ENCODE results near the gene PLCH1. TPM values are rescaled to one million over a fixed set of nuclear protein-coding genes. Genes with fewer than 3 reads are reported as not detected.

The PLCH1 gene
- polyA plus RNA-seq, 1 experiment, result 0.06 TPM

GRCh38 chr3:155411500-155412223, 333.2 kb downstream of the PLCH1 start:
- Histone ChIP-seq H3K4me3 (ENCODE audit: low read depth, low read length) (no peak overlapping the region), H3K27me3 (ENCODE audit: control insufficient read depth, insufficient read depth, low read length) (no peaks in the 10 kb centered on the region), H3K36me3 (ENCODE audit: control insufficient read depth, insufficient read depth, low read length) (no peaks in the 10 kb centered on the region)
- CTCF ChIA-PET, result no interaction called here
- POLR2A ChIA-PET, result no interaction called here
- TF ChIP-seq CTCF (IDR thresholded peaks at IDR 0.05; ENCODE audit: insufficient read depth, low read depth, low read length), result no peak
- DNase-seq (ENCODE audit: low read depth), result no peak

- CTCF ChIA-PET, result interaction anchor here (1.3 to 2.1 kb wide), 3 partner anchors 11 to 27 kb away, joined by 3 to 7 read pairs (median 4); no protein-coding TSS in a partner anchor
- TF ChIP-seq CTCF (IDR thresholded peaks at IDR 0.05; ENCODE audit: insufficient read depth, low read depth, low read length), result no peak
These were observed 335.5 kb downstream of the PLCH1 start for GRCh38 chr3:155409336-155409735.

GRCh38 chr3:155407971-155408370, 336.9 kb downstream of the PLCH1 start:
- Histone ChIP-seq H3K27me3 (ENCODE audit: control insufficient read depth, insufficient read depth, low read length) (no peaks in the 10 kb centered on the region), H3K4me3 (ENCODE audit: low read depth, low read length) (no peak overlapping the region), H3K36me3 (ENCODE audit: control insufficient read depth, insufficient read depth, low read length) (no peaks in the 10 kb centered on the region)
- DNase-seq (ENCODE audit: low read depth), result no peak
- no peak for TF ChIP-seq CTCF (IDR thresholded peaks at IDR 0.05; ENCODE audit: insufficient read depth, low read depth, low read length)
- POLR2A ChIA-PET, result no interaction called here
- CTCF ChIA-PET, result no interaction called here

More at GRCh38 chr3:155409336-155409735, 335.5 kb downstream of the PLCH1 start:
- Histone ChIP-seq H3K4me3 (ENCODE audit: low read depth, low read length) (no peak overlapping the region), H3K36me3 (ENCODE audit: control insufficient read depth, insufficient read depth, low read length) (no peaks in the 10 kb centered on the region), H3K27me3 (ENCODE audit: control insufficient read depth, insufficient read depth, low read length) (no peaks in the 10 kb centered on the region)
- POLR2A ChIA-PET, result no interaction called here
- DNase-seq (ENCODE audit: low read depth), result no peak

GRCh38 chr3:155407331-155407730, 337.5 kb downstream of the PLCH1 start:
- Histone ChIP-seq H3K36me3 (ENCODE audit: control insufficient read depth, insufficient read depth, low read length) (no peaks in the 10 kb centered on the region), H3K27me3 (ENCODE audit: control insufficient read depth, insufficient read depth, low read length) (no peaks in the 10 kb centered on the region), H3K4me3 (ENCODE audit: low read depth, low read length) (no peak overlapping the region)
- no peak for TF ChIP-seq CTCF (IDR thresholded peaks at IDR 0.05; ENCODE audit: insufficient read depth, low read depth, low read length)
- DNase-seq (ENCODE audit: low read depth), result no peak
- CTCF ChIA-PET, result no interaction called here
- POLR2A ChIA-PET, result no interaction called here

- ChIA-PET POLR2A (no interaction called here), CTCF (interaction anchor here (1.2 kb wide), 1 partner anchor 14 kb away, joined by 3 read pairs; no protein-coding TSS in a partner anchor)
- no peak for TF ChIP-seq CTCF (IDR thresholded peaks at IDR 0.05; ENCODE audit: insufficient read depth, low read depth, low read length)
- DNase-seq (ENCODE audit: low read depth), result no peak
- Histone ChIP-seq H3K27me3 (ENCODE audit: control insufficient read depth, insufficient read depth, low read length) (no peaks in the 10 kb centered on the region), H3K36me3 (ENCODE audit: control insufficient read depth, insufficient read depth, low read length) (no peaks in the 10 kb centered on the region), H3K4me3 (ENCODE audit: low read depth, low read length) (no peak overlapping the region)
These were observed 340.4 kb downstream of the PLCH1 start for GRCh38 chr3:155404486-155404885.

Measured in BJ (cell line).